Activated T-cell treated with anti-CD3 and anti-CD28 coated beads for 4 hours (primary cell): ENCODE results near the gene DNAAF1.
"Not testable (repeated sequence)": the region's sequence is repeated elsewhere in the genome, so short reads cannot be mapped to it uniquely, and the experiment has no call there.

Source experiments
- DNase-seq: peaks from one replicate; pipeline ENCODE4 v3.0.0-alpha.2; 2020

The DNAAF1 gene

DNA sequence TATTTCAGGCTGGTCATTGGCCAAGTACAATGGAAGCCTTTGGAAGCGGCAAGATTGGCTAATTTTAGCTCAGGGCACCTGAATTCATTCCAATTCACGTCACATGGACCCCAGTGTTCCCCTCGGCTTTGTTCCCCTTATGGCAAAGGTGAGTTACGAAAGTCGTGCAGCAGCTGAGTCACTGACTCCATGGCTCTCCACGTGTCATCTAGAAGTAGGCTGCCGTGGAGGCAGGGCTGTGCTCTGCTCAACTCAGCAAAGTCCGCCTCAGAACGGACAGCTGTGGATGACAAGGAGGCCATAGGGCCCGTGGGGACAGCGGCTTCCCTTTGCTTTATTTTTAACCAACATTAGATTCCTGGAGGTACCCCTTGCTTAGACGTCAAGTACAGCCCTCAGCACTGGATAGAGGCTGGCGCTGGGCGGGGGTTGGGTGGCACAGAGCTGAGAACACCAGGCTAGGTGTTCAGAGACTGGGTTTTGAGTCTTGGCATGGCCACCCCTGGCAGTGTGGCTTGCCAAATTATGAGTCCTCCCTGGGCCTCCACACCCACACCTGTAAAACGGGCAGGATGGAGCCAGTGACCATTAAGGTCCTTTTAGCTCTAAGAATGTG, 69.5 kb downstream of the DNAAF1 start:
- DNase-seq = no peak

- DNase-seq = no peak
These were observed 70.4 kb downstream of the DNAAF1 start for GRCh38 chr16:84215531-84215930.

DNA sequence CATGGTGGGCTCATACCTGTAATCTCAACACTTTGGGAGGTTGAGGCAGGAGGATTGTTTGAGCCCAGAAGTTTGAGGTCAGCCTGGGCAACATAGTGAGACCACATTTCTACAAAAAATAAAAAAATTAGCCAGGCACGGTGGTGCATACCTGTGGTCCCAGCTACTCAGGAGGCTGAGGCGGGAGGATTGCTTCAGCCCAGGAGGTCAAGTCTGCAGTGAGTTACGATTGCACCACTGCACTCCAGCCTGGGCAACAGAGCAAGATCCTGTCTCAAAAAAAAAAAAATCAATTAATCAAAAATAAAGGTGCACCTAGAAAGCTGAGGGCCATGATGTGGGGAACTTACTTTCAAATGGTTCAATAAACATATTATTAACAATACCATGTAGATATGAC, 71.0 kb downstream of the DNAAF1 start:
- DNase-seq = not testable (repeated sequence)

GRCh38 chr16:84218176-84218823, 73.2 kb downstream of the DNAAF1 start:
- no peak for DNase-seq

DNA sequence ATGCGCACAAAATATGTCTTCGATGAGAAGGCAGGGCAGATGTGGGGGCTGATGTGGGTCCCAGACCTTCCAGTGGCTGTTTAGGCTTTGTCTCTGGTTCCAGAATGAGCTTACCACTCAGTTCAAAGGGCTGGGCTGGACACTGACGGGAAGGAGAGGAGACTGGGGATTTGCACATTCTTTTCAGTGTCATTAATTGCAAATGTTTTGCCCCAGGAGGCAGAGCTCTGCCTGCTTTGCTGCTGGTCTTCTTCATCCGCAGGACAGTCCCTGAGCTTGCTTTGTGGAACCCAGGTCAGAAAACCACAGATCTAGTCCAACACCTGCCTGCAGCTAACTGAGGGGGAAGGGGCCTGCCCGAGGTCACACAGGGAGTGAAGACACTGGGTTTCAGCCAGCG, 73.8 kb downstream of the DNAAF1 start:
- DNase-seq = no peak

- DNase-seq = no peak
These were observed 75.7 kb downstream of the DNAAF1 start for GRCh38 chr16:84220851-84221250.

DNA sequence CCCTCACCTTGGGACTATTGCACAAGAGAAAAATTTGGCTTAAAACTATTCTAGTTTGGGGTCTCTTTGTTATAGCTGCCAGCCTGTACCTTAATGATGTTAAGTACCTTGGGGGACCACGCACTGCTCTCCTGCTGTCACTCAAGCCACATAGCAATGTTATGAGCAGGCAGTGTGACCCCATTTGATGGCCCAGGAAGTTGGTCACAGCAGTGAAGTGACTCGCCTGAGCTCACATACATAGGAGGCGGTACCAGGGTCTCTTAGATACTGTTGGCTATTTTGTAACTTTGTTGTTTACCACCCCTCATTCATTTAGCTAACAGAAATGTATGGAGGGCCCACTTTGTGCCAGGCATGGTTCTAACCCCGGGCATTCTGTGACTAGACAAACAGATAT, 78.3 kb downstream of the DNAAF1 start:
- DNase-seq = no peak

DNA sequence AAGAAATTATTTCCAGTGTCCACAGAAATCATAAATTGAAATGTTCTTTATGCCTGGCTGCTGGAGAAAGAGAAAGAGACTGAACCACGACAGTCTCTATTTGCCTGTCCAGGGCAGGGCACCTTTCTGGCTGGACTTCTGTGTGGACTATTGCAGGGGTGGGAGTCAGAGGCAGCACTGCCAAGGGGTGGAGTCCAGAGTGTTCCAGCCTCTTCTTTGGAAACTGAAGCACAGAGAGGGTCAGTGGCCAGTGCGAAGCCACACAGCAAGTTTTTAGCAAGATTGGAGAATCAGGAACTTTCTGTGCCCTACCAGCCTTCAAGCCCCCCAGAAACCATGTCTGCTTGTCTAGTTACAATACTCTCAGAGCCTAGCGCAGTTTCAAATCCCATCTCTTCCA, 79.4 kb downstream of the DNAAF1 start:
- DNase-seq = no peak

DNA sequence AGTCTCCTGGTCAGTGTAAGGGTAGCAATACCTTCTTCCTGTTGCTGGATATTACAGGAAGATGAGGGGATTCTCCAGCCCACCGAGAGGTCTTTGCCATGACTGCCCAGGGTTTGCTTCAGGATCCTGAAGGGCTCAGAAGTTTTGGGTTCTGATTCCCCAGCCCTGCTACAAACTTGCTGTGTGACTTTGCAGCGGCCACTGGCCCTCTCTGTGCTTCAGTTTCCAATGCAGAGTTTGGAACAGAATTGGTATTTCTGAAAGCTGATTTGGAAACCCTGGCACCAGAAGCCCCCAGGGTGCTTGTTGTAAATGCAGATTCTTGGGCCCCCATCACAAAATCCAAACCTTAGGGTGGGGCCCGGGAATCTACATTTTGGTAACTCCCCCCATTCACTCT, 80.0 kb downstream of the DNAAF1 start:
- DNase-seq = no peak

GRCh38 chr16:84225571-84225970, 80.5 kb downstream of the DNAAF1 start:
- no peak for DNase-seq

DNA sequence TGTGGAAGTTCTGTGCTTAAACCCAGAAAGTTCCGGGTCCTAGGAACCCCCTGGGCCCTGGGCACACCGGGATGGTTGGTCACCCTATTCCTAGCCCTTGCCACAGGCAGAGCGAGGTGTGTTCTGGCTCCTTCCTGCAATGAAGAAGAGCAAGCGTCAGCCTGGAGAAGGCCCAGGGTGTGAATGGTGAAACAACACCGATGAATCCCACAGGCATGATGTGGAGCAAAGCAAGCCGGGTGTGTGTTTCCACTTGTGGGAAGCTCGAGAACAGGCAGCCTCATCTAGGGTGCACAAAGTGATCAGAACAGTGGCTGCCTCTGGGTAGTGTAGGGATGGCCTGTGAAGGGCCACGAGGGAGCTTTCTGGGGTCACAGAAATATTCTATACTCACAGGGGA, 80.9 kb downstream of the DNAAF1 start:
- DNase-seq = no peak
